ENCODE results near the gene HBA1. TPM values are rescaled to one million over a fixed set of nuclear protein-coding genes. Genes with fewer than 3 reads are reported as not detected.
"Not testable (repeated sequence)": the region's sequence is repeated elsewhere in the genome, so short reads cannot be mapped to it uniquely, and the experiment has no call there.

The HBA1 gene
- total RNA-seq, 2 donors from 2014 or later: 174 TPM; not detected in 1

DNA sequence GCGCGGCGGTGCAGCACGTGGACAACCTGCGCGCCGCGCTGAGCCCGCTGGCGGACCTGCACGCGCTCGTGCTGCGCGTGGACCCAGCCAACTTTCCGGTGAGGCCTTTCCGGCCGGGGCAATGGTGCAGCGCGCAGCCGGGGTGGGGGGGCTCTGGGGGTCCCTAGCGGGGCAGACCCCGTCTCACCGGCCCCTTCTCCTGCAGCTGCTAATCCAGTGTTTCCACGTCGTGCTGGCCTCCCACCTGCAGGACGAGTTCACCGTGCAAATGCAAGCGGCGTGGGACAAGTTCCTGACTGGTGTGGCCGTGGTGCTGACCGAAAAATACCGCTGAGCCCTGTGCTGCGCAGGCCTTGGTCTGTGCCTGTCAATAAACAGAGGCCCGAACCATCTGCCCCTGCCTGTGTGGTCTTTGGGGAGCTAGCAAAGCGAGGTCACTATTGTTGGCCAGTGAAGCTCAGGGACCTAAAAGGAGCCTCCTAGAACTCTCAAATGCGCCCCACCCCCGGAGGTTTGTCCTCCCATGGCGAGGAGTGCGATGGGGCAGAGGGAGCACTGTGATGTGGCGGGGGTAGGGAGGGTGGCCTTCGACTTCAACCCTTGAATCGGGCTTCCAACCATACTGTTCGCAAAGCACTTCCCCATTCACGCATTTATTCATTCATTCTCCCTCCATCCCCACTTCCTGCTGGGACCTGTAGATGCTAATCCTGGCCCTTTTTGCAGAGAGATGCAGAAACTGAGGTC lies 9.9 kb upstream of the HBA1 start:
- Histone ChIP-seq H3K9me3 (no peaks in the 10 kb centered on the region), H3K27me3 (replicated peaks; ENCODE audit: insufficient read depth) (peaks cover 32% of the 10 kb centered on the region), H3K4me1 (ENCODE audit: control insufficient read depth in 1 of 2, low read depth in 2 of 2) (peaks cover 13 to 19% of the 10 kb centered on the region in 2 donors), H3K36me3 (no peaks in the 10 kb centered on the region), H3K4me3 (no peak overlapping the region), H3K27ac (no peak overlapping the region)
- ATAC-seq (ENCODE audit: insufficient number of reproducible peaks, low FRiP score, low read depth) (no peak), DNase-seq (ENCODE audit: low spot score) (no peak)
- TF ChIP-seq, protein P1, sequence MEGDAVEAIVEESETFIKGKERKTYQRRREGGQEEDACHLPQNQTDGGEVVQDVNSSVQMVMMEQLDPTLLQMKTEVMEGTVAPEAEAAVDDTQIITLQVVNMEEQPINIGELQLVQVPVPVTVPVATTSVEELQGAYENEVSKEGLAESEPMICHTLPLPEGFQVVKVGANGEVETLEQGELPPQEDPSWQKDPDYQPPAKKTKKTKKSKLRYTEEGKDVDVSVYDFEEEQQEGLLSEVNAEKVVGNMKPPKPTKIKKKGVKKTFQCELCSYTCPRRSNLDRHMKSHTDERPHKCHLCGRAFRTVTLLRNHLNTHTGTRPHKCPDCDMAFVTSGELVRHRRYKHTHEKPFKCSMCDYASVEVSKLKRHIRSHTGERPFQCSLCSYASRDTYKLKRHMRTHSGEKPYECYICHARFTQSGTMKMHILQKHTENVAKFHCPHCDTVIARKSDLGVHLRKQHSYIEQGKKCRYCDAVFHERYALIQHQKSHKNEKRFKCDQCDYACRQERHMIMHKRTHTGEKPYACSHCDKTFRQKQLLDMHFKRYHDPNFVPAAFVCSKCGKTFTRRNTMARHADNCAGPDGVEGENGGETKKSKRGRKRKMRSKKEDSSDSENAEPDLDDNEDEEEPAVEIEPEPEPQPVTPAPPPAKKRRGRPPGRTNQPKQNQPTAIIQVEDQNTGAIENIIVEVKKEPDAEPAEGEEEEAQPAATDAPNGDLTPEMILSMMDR (IDR thresholded peaks at IDR 0.05): no peak

DNA sequence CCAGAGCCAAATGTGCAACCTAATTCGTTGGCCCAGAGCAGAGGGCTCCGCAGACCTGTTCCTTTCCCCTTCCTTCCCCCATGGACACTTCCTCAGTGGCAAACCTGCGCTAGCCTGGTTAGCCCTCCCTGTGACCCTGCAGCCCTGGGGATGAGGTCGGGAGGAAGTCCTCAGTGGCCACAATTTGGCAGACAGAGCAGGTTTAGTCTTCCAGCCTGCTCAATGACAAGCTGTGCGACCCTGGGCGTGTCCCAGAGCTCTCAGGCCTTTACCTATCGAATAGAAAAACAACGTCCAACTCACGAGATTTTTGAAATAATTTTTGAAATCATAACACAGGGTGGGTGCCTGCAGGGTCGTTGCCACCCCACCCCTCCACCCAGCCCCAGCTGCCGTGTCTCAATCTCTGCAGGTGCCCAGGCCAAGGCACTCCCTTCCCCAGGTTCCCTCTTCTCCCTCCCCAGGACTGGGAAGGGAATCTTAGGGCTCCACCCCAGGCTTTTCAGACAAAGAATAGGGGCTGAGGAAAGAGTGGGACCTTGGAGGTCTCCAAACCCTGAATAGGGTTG lies 9.3 kb upstream of the HBA1 start:
- ATAC-seq (ENCODE audit: insufficient number of reproducible peaks, low FRiP score, low read depth) (no peak), DNase-seq (ENCODE audit: low spot score) (no peak)
- Histone ChIP-seq H3K4me3 (no peak overlapping the region), H3K36me3 (no peaks in the 10 kb centered on the region), H3K27ac (no peak overlapping the region), H3K27me3 (replicated peaks; ENCODE audit: insufficient read depth) (peaks cover 32% of the 10 kb centered on the region), H3K9me3 (no peaks in the 10 kb centered on the region), H3K4me1 (ENCODE audit: control insufficient read depth in 1 of 2, low read depth in 2 of 2) (peaks cover 13 to 19% of the 10 kb centered on the region in 2 donors)
- TF ChIP-seq, protein P1 (IDR thresholded peaks at IDR 0.05): no peak

DNA sequence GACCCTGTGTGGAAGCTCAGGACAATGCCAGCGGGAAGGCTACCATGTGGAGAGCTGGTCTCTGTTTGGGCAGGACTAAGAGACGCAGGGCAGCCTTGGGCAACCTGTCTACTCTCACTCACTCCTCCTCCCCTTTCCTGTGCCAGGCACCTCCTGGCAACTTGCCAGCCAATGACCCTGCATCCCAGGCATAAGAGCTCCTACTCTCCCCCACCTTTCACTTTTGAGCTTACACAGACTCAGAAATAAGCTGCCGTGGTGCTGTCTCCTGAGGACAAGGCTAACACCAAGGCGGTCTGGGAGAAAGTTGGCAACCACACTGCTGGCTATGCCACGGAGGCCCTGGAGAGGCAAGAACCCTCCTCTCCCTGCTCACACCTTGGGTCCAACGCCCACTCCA lies 8.1 kb upstream of the HBA1 start:
- peaks cover 13 to 19% of the 10 kb centered on the region in 2 donors for H3K4me1 ChIP-seq (ENCODE audit: control insufficient read depth in 1 of 2, low read depth in 2 of 2)
- H3K27me3 ChIP-seq (replicated peaks; ENCODE audit: insufficient read depth): peaks cover 32% of the 10 kb centered on the region

DNA sequence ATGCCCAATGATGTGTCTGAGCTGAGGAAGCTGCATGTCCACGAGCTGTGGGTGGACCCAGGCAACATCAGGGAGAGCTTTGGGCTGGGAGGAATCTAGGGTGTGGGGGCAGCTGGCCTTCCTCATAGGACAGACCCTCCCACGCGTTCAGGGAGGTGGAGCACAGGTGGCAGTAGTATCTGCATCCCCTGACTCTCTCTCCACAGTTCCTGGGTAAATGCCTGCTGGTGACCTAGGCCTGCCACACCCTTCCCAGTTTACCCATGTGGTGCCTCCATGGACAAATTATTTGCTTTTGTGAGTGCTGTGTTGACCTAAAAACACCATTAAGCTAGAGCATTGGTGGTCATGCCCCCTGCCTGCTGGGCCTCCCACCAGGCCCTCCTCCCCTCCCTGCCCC lies 7.5 kb upstream of the HBA1 start:
- DNase-seq (ENCODE audit: low spot score): no peak
- Histone ChIP-seq H3K4me1 (ENCODE audit: control insufficient read depth in 1 of 2, low read depth in 2 of 2) (peaks cover 13 to 19% of the 10 kb centered on the region in 2 donors), H3K36me3 (no peaks in the 10 kb centered on the region), H3K4me3 (no peak overlapping the region), H3K27ac (no peak overlapping the region), H3K27me3 (replicated peaks; ENCODE audit: insufficient read depth) (peaks cover 32% of the 10 kb centered on the region), H3K9me3 (no peaks in the 10 kb centered on the region)
- TF ChIP-seq, protein P1 (IDR thresholded peaks at IDR 0.05): no peak
- ATAC-seq (ENCODE audit: insufficient number of reproducible peaks, low FRiP score, low read depth): no peak

More for the DNA sequence above, 8.1 kb upstream of the HBA1 start:
- ATAC-seq (ENCODE audit: insufficient number of reproducible peaks, low FRiP score, low read depth): no peak
- Histone ChIP-seq H3K27ac (no peak overlapping the region), H3K4me3 (no peak overlapping the region), H3K9me3 (no peaks in the 10 kb centered on the region), H3K36me3 (no peaks in the 10 kb centered on the region)
- TF ChIP-seq, protein P1 (IDR thresholded peaks at IDR 0.05): no peak
- DNase-seq (ENCODE audit: low spot score): no peak

DNA sequence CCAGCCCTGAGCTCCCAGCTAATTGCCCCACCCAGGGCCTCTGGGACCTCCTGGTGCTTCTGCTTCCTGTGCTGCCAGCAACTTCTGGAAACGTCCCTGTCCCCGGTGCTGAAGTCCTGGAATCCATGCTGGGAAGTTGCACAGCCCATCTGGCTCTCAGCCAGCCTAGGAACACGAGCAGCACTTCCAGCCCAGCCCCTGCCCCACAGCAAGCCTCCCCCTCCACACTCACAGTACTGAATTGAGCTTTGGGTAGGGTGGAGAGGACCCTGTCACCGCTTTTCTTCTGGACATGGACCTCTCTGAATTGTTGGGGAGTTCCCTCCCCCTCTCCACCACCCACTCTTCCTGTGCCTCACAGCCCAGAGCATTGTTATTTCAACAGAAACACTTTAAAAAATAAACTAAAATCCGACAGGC lies 6.4 kb upstream of the HBA1 start:
- H3K27me3 ChIP-seq (replicated peaks; ENCODE audit: insufficient read depth): peaks cover 36% of the 10 kb centered on the region
- peaks cover 12 to 17% of the 10 kb centered on the region in 2 donors for H3K4me1 ChIP-seq (ENCODE audit: control insufficient read depth in 1 of 2, low read depth in 2 of 2)
- DNase-seq (ENCODE audit: low spot score); H3K27ac ChIP-seq; ATAC-seq (ENCODE audit: insufficient number of reproducible peaks, low FRiP score, low read depth); H3K4me3 ChIP-seq; H3K9me3 ChIP-seq; H3K36me3 ChIP-seq: not testable (repeated sequence)

Measured in thoracic aorta (tissue), 2 donors.